HepG2 (cell line): ENCODE measurements around the gene DDTL. TPM values are rescaled to one million over a fixed set of nuclear protein-coding genes. Genes with fewer than 3 reads are reported as not detected.
A peak's percentile ranks its signal among the peaks of the same experiment; 100 is the strongest.

Experiments
- BCLAF1 ChIP-seq: fragments of 450-650 bp; IDR thresholded peaks from 2 replicates; pipeline ENCODE4 v1.6.1; 2017; ENCODE audit warnings: mild to moderate bottlenecking
- CHCHD3 ChIP-seq: sonication (generic); formaldehyde crosslinking; IDR thresholded peaks from 2 replicates; pipeline ENCODE4 v1.8.0; 2022; ENCODE audit warnings: mild to moderate bottlenecking, missing genetic modification reagents, moderate library complexity
- ELK4 ChIP-seq: sonication (generic); formaldehyde crosslinking; IDR thresholded peaks from 2 replicates; pipeline ENCODE4 v1.9.0; 2021; ENCODE audit warnings: missing genetic modification reagents, borderline replicate concordance
- FOSL2 ChIP-seq: sonication (generic); formaldehyde crosslinking; IDR thresholded peaks from 2 replicates; pipeline ENCODE4 v1.4.0; 2020; ENCODE audit warnings: missing genetic modification reagents
- HOXA3 ChIP-seq: sonication (generic); formaldehyde crosslinking; IDR thresholded peaks from 2 replicates; pipeline ENCODE4 v1.5.0; 2020; ENCODE audit warnings: missing genetic modification reagents
- KLF11 ChIP-seq: IDR thresholded peaks from 2 replicates; pipeline ENCODE4 v1.6.1; 2016; ENCODE audit warnings: missing compliant biosample characterization
- MTA3 ChIP-seq: sonication (generic); formaldehyde crosslinking; IDR thresholded peaks from 2 replicates; pipeline ENCODE4 v1.4.0; 2020; ENCODE audit warnings: missing genetic modification reagents
- NFIC ChIP-seq: IDR thresholded peaks from 2 replicates; pipeline ENCODE4 v1.6.1; 2012; ENCODE audit warnings: mild to moderate bottlenecking, low read length, inconsistent platforms
- NPAS2 ChIP-seq: sonication (generic); formaldehyde crosslinking; IDR thresholded peaks from 2 replicates; pipeline ENCODE4 v1.8.0; 2022; ENCODE audit warnings: mild to moderate bottlenecking, missing genetic modification reagents, borderline replicate concordance
- PAX8 ChIP-seq: sonication (generic); formaldehyde crosslinking; IDR thresholded peaks from 2 replicates; pipeline ENCODE4 v1.8.0; 2022; ENCODE audit warnings: mild to moderate bottlenecking, missing genetic modification reagents, borderline replicate concordance
- PHF21A ChIP-seq: sonication (generic); formaldehyde crosslinking; IDR thresholded peaks from 2 replicates; pipeline ENCODE4 v1.5.0; 2020; ENCODE audit warnings: mild to moderate bottlenecking, missing genetic modification reagents
- RXRB ChIP-seq: IDR thresholded peaks from 2 replicates; pipeline ENCODE4 v1.6.1; 2016; ENCODE audit warnings: borderline replicate concordance, missing genetic modification reagents, missing compliant biosample characterization
- SAP130 ChIP-seq: IDR thresholded peaks from 2 replicates; pipeline ENCODE4 v1.6.1; 2016; ENCODE audit warnings: low read depth
- SRSF4 ChIP-seq: fragments of 200-400 bp; formaldehyde crosslinking; IDR thresholded peaks from one replicate; pipeline ENCODE4 v1.6.1; 2018; ENCODE audit warnings: mild to moderate bottlenecking, low read depth, low read length, moderate library complexity; ENCODE audit not compliant: poor library complexity, severe bottlenecking
- TRIM22 ChIP-seq: fragments of 450-650 bp; IDR thresholded peaks from 2 replicates; pipeline ENCODE4 v1.6.1; 2017
- ZBTB33 ChIP-seq: sonication (generic); formaldehyde crosslinking; IDR thresholded peaks from 2 replicates; pipeline ENCODE4 v1.4.0; 2020; ENCODE audit warnings: missing genetic modification reagents
- ZBTB43 ChIP-seq: sonication (generic); formaldehyde crosslinking; conservative IDR thresholded peaks from 2 replicates; pipeline ENCODE4 v1.4.0; 2020; ENCODE audit warnings: missing genetic modification reagents
- ZNF180 ChIP-seq: sonication (generic); formaldehyde crosslinking; IDR thresholded peaks from 2 replicates; pipeline ENCODE4 v1.4.0; 2020; ENCODE audit warnings: low read depth, missing genetic modification reagents, borderline replicate concordance
- ZNF251 ChIP-seq: sonication (generic); formaldehyde crosslinking; IDR thresholded peaks from 2 replicates; pipeline ENCODE4 v1.9.0; 2021; ENCODE audit warnings: mild to moderate bottlenecking, missing genetic modification reagents
- ZNF329 ChIP-seq: sonication (generic); formaldehyde crosslinking; IDR thresholded peaks from 2 replicates; pipeline ENCODE4 v1.9.0; 2021; ENCODE audit warnings: low read depth, mild to moderate bottlenecking, missing genetic modification reagents
- ZNF333 ChIP-seq: sonication (generic); formaldehyde crosslinking; IDR thresholded peaks from 2 replicates; pipeline ENCODE4 v1.4.0; 2020; ENCODE audit warnings: mild to moderate bottlenecking, missing genetic modification reagents, borderline replicate concordance
- ZNF431 ChIP-seq: sonication (generic); formaldehyde crosslinking; IDR thresholded peaks from 2 replicates; pipeline ENCODE4 v1.9.0; 2022; ENCODE audit warnings: missing genetic modification reagents, low read depth, mild to moderate bottlenecking, borderline replicate concordance
- ZNF547 ChIP-seq: sonication (generic); formaldehyde crosslinking; IDR thresholded peaks from 2 replicates; pipeline ENCODE4 v1.5.1; 2020; ENCODE audit warnings: mild to moderate bottlenecking, missing genetic modification reagents
- ZNF766 ChIP-seq: sonication (generic); formaldehyde crosslinking; IDR thresholded peaks from 2 replicates; pipeline ENCODE4 v1.5.0; 2020; ENCODE audit warnings: missing genetic modification reagents, borderline replicate concordance
- polyA plus RNA-seq, 8 experiments: library from polyadenylated mRNA; depleted of rRNA in 3 of 8; stranded (reverse) in 7 of 8; unstranded in 1 of 8; fragments of >200 nt; fragmentation: Illumina TruSeq in 4 of 8; extraction: Trizol in 4 of 8; gene quantifications; 2 replicates each; pipeline versions ENCODE4 v1.2.1 to v1.2.3, GENCODE V29; 2011 to 2016; ENCODE audit warnings: low read depth in 4 of 8, missing spikeins in 1 of 8, mixed read lengths in 1 of 8; ENCODE audit not compliant: insufficient read depth in 1 of 8
- total RNA-seq, 5 experiments: library from RNA; depleted of rRNA; stranded (reverse); fragments of >200 nt; fragmentation: Illumina TruSeq; extraction: Trizol; gene quantifications; 2 replicates each; pipeline ENCODE4 v1.2.3, GENCODE V29; 2016; ENCODE audit warnings: low read depth in 1 of 5

DDTL gene
- total and polyA plus RNA-seq, 2 of the 13 experiments (the other 11 are each of a cell fraction or from before 2014, with no cell fraction given), result 0.31 TPM; not detected in 1

- peak; percentile 58; the same call in 1 of the 2 replicates for TF ChIP-seq ZBTB33 (CRISPR knock-in tag)
- no peak for TF ChIP-seq ZNF180 (CRISPR knock-in tag)
- no peak for TF ChIP-seq SRSF4
- no peak for TF ChIP-seq ZNF333 (CRISPR knock-in tag)
- peak; percentile 32; the same call in 1 of the 2 replicates for TF ChIP-seq RXRB (CRISPR knock-in tag)
- no peak for TF ChIP-seq KLF11
- TF ChIP-seq PHF21A (CRISPR knock-in tag), result no peak
- TF ChIP-seq NPAS2 (CRISPR knock-in tag), result no peak
- no peak for TF ChIP-seq ZNF431 (CRISPR knock-in tag)
- TF ChIP-seq MTA3 (CRISPR knock-in tag), result no peak
- no peak for TF ChIP-seq PAX8
- no peak for TF ChIP-seq ELK4
- TF ChIP-seq ZNF766, result no peak
- TF ChIP-seq ZNF251 (CRISPR knock-in tag), result no peak
- no peak for TF ChIP-seq HOXA3
- no peak for TF ChIP-seq TRIM22
- TF ChIP-seq ZBTB43 (CRISPR knock-in tag), result no peak
- 0 out of 2 replicates have a peak, but pooled peaks have one; percentile 19 for TF ChIP-seq SAP130 (CRISPR knock-in tag)
- no peak for TF ChIP-seq NFIC
- TF ChIP-seq BCLAF1, result no peak
- no peak for TF ChIP-seq ZNF547 (CRISPR knock-in tag)
- TF ChIP-seq CHCHD3 (CRISPR knock-in tag), result no peak
- TF ChIP-seq FOSL2 (CRISPR knock-in tag), result 0 out of 2 replicates have a peak, but pooled peaks have one; percentile 6
- no peak for TF ChIP-seq ZNF329 (CRISPR knock-in tag)
Measured at GRCh38 chr22:24002851-24003250, 36.2 kb downstream of the DDTL start (continued).
